ENCODE measurements around the gene GRID1. TPM values are rescaled to one million over a fixed set of nuclear protein-coding genes. Genes with fewer than 3 reads are reported as not detected.

The GRID1 gene
- total and polyA plus RNA-seq, 9 of the 15 experiments (the other 6 are each of a cell fraction or from before 2014, with no cell fraction given), result 0.01 to 7.2 (median 1.2) TPM

GRCh38 chr10:86399879-86400704 is 33.5 kb upstream of the GRID1 start (continued):
- peak; percentile 56; the same call in 1 of the 2 replicates for TF ChIP-seq CXXC5 (CRISPR knock-in tag; IDR thresholded peaks at IDR 0.05)
- TF ChIP-seq CREB1 (IDR thresholded peaks at IDR 0.05), result 0 out of 2 replicates have a peak, but pooled peaks have one; percentile 22
- no peak; the same call in 1 of the 2 replicates for TF ChIP-seq CREB1 (CRISPR knock-in tag; IDR thresholded peaks at IDR 0.05)
- TF ChIP-seq ZNF263 (CRISPR knock-in tag; IDR thresholded peaks at IDR 0.05; ENCODE audit: borderline replicate concordance), result peak; percentile 81
- 0 out of 2 replicates have a peak, but pooled peaks have one; percentile 35 for TF ChIP-seq ZBTB49 (CRISPR knock-in tag; IDR thresholded peaks at IDR 0.05; ENCODE audit: borderline replicate concordance)
- TF ChIP-seq CBX8 (IDR thresholded peaks at IDR 0.05; ENCODE audit: borderline replicate concordance, extremely low read depth, low read depth, low read length, poor library complexity, severe bottlenecking), result no peak
- 0 out of 2 replicates have a peak, but pooled peaks have one; percentile 38 for TF ChIP-seq ZBTB33 (CRISPR knock-in tag; IDR thresholded peaks at IDR 0.05)
- no peak for TF ChIP-seq EHMT2 (IDR thresholded peaks at IDR 0.05)
- no peak for TF ChIP-seq CBX2 (IDR thresholded peaks at IDR 0.05; ENCODE audit: insufficient read depth, low read length, poor library complexity, severe bottlenecking)
- no peak for TF ChIP-seq RBM17 (IDR thresholded peaks at IDR 0.05; ENCODE audit: borderline replicate concordance, low read depth, low read length)
- 0 out of 2 replicates have a peak, but pooled peaks have one; percentile 60 for TF ChIP-seq XRCC5 (IDR thresholded peaks at IDR 0.05; ENCODE audit: low read depth, low read length)
- no peak for TF ChIP-seq MEIS2 (IDR thresholded peaks at IDR 0.05; ENCODE audit: partially characterized antibody)
- peak; percentile 89 for TF ChIP-seq MAX (CRISPR knock-in tag; IDR thresholded peaks at IDR 0.05)
- TF ChIP-seq NFATC3 (IDR thresholded peaks at IDR 0.05), result no peak
- TF ChIP-seq ZNF449 (CRISPR knock-in tag; IDR thresholded peaks at IDR 0.05), result no peak
- TF ChIP-seq ZNF589 (CRISPR knock-in tag; IDR thresholded peaks at IDR 0.05; ENCODE audit: low read depth), result no peak
